ENCODE measurements around the gene NPPA.
"Not testable (repeated sequence)": the region's sequence is repeated elsewhere in the genome, so short reads cannot be mapped to it uniquely, and the experiment has no call there.

NPPA gene

GRCh38 chr1:11847667-11848372 is at the start of gene NPPA:
Gene NPPA (minus strand): TSS chr1:11847783. CDS start chr1:11847684, 99 bp downstream.
- H3K4me3 ChIP-seq (ENCODE audit: low read depth, low read length), result no peak within 1 kb of the TSS

- not testable (repeated sequence) for H3K4me3 ChIP-seq (ENCODE audit: low read depth, low read length)
Measured at GRCh38 chr1:11894501-11894900, 46.9 kb upstream of the NPPA start.

GRCh38 chr1:11893907-11894251 is 46.3 kb upstream of the NPPA start:
- no peak overlapping the region for H3K4me3 ChIP-seq (ENCODE audit: low read depth, low read length)

GRCh38 chr1:11891433-11892186 is 44.0 kb upstream of the NPPA start:
- no peak overlapping the region for H3K4me3 ChIP-seq (ENCODE audit: low read depth, low read length)

GRCh38 chr1:11888877-11889208 is 41.3 kb upstream of the NPPA start:
- no peak overlapping the region for H3K4me3 ChIP-seq (ENCODE audit: low read depth, low read length)

- no peak overlapping the region for H3K4me3 ChIP-seq (ENCODE audit: low read depth, low read length)
Measured at GRCh38 chr1:11888206-11888876, 40.8 kb upstream of the NPPA start.

- no peak overlapping the region for H3K4me3 ChIP-seq (ENCODE audit: low read depth, low read length)
Measured at GRCh38 chr1:11887666-11888007, 40.1 kb upstream of the NPPA start.

- no peak overlapping the region for H3K4me3 ChIP-seq (ENCODE audit: low read depth, low read length)
Measured at GRCh38 chr1:11886986-11887665, 39.5 kb upstream of the NPPA start.

GRCh38 chr1:11885916-11886315 is 38.3 kb upstream of the NPPA start:
- no peak overlapping the region for H3K4me3 ChIP-seq (ENCODE audit: low read depth, low read length)

GRCh38 chr1:11882814-11883538 is 35.4 kb upstream of the NPPA start:
- no peak overlapping the region for H3K4me3 ChIP-seq (ENCODE audit: low read depth, low read length)

GRCh38 chr1:11881749-11882441 is 34.3 kb upstream of the NPPA start:
- no peak overlapping the region for H3K4me3 ChIP-seq (ENCODE audit: low read depth, low read length)

GRCh38 chr1:11880911-11881748 is 33.5 kb upstream of the NPPA start:
- H3K4me3 ChIP-seq (ENCODE audit: low read depth, low read length), result no peak overlapping the region

GRCh38 chr1:11880181-11880575 is 32.6 kb upstream of the NPPA start:
- H3K4me3 ChIP-seq (ENCODE audit: low read depth, low read length), result no peak overlapping the region

- no peak overlapping the region for H3K4me3 ChIP-seq (ENCODE audit: low read depth, low read length)
Measured at GRCh38 chr1:11879311-11880180, 32.0 kb upstream of the NPPA start.

- H3K4me3 ChIP-seq (ENCODE audit: low read depth, low read length), result no peak overlapping the region
Measured at GRCh38 chr1:11878891-11879190, 31.3 kb upstream of the NPPA start.

GRCh38 chr1:11878081-11878890 is 30.7 kb upstream of the NPPA start:
- no peak overlapping the region for H3K4me3 ChIP-seq (ENCODE audit: low read depth, low read length)

GRCh38 chr1:11877074-11877473 is 29.5 kb upstream of the NPPA start:
- no peak overlapping the region for H3K4me3 ChIP-seq (ENCODE audit: low read depth, low read length)

GRCh38 chr1:11875094-11875493 is 27.5 kb upstream of the NPPA start:
- H3K4me3 ChIP-seq (ENCODE audit: low read depth, low read length), result no peak overlapping the region

All from iPS-11a (cell line).